Raji (cell line): ENCODE data around the gene SLC28A1.

ENCODE experiments used
- POLR2A ChIP-seq: IDR thresholded peaks from 2 replicates; pipeline ENCODE4 v1.6.1; 2011; ENCODE audit warnings: low read depth, low read length, control low read depth; ENCODE audit not compliant: insufficient read depth

The SLC28A1 gene

GRCh38 chr15:84934942-84935729, 50.7 kb downstream of the SLC28A1 start:
- no peak for TF ChIP-seq POLR2A

GRCh38 chr15:84937144-84937543, 52.7 kb downstream of the SLC28A1 start:
- no peak for TF ChIP-seq POLR2A

GRCh38 chr15:84938726-84939125, 54.3 kb downstream of the SLC28A1 start:
- TF ChIP-seq POLR2A: no peak

DNA sequence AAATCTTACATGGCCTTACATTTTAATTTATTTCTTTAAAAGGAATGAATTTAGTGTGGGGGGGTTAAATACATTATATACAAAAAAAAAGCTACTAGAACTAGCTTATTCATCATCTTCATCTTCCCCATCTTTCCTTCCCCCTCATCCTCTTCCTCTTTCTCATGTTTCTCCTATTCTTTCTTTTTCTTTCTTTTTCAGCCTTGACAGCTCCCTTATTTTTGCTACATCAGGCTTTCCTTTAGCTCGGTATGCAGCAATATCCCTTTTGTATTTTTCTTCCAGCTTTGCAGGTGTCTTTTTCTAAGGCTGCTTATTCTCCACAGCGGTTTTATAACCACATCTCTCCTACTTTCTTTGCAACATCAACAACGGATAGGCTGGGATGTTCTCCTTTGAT, 55.9 kb downstream of the SLC28A1 start:
- no peak for TF ChIP-seq POLR2A

- no peak for TF ChIP-seq POLR2A
These were observed 58.0 kb downstream of the SLC28A1 start for GRCh38 chr15:84942456-84942855.

DNA sequence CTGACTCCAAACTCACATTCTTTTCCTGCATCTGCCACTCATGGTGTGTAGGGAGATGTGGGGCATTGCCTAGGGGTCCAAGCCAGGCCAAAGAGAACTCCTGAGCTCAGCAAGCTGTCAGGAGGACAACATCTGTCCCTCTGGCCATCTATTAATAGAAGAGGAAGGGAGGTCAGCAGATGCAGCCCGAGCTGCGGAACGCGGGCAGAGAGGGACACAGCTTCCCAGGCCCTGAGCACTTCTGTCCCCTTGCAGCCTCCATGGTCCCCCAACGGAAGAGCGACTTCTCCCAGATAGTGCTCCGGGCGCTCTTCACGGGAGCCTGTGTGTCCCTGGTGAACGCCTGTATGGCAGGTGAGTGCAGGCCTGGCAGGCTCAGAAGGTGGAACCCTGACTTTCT, 59.8 kb downstream of the SLC28A1 start:
- TF ChIP-seq POLR2A: no peak

DNA sequence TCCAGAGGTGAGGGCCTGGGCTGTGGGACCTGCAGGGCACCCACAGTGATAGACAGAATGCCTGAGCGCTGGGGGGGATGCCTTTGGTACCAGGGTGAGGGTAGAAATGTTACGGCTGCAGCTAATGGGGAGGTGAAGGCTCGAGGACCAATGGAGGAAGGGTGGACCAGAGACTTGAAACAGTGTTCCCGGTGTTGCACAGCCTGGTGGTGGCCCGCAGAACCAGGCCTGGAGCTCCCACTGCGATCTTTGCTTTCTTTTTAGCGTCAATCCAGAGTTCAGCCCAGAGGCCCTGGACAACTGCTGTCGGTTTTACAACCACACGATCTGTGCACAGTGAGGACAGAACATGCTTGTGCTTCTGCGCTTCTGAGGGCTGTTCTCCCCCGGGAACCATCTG, 60.4 kb downstream of the SLC28A1 start:
- no peak for TF ChIP-seq POLR2A

DNA sequence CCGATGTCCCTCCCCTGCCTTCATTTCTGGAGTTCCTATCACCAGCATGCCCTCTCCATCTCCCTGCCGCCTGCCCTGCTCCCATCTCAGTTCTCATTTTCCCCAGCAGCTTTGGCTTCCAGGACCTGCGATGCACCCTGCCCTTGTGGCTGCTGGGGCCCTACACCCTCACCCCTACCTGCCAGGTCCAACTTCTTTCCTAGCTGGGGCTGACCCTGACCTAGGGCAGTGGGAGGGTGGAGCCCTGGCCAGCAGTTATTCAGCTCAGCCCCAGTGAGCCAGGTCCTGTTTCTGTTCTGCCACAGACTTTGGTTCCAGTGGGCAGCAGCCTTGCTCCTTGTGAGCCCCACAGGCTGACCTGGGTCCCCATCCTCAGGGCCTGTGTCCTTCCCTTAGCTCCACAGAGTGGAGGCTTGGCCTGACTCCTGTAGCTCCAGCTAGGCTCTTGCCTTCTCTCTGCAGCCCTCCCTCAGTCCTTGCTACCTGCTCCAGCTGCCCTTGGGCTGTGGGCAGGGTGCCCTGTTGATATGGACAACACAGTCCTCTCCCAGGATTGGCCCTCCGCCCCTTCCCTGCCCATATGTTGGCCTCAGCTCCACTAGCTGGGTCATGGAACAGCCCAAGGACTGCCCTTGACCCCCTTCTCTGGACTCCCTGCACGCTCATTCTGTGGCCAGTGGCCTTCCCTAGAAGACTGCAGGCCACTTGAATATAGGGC, 62.5 kb downstream of the SLC28A1 start:
- no peak for TF ChIP-seq POLR2A

GRCh38 chr15:84947947-84948830, 63.7 kb downstream of the SLC28A1 start:
- TF ChIP-seq POLR2A: no peak

- no peak for TF ChIP-seq POLR2A
These were observed 64.6 kb downstream of the SLC28A1 start for GRCh38 chr15:84949043-84949442.

GRCh38 chr15:84949845-84950569, 65.5 kb downstream of the SLC28A1 start:
- TF ChIP-seq POLR2A: no peak

DNA sequence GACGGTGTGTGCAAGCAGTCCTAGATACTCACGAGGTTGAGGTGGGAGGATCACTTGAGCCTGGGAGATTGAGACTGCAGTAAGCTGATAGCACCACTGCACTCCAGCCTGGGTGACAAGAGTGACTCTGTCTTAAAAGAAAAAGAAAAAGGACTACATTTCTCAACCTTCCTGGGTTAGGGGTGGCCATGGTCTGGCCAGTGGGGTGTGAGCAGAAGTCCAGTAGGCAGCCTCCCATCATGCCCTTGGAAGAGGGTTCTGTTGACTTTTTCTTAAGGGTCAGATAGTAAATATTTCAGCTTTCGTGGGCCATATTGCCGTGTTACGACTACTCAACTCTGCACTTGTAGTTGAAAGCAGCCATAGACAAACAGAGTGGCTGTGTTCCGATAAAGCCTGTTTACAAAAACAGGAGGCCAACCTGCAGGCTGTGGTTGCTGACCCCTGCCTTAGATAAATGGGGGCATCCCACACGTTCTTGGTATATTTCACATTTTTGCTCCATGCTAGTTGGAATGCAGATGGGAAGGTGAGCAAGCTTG, 66.2 kb downstream of the SLC28A1 start:
- TF ChIP-seq POLR2A: no peak

DNA sequence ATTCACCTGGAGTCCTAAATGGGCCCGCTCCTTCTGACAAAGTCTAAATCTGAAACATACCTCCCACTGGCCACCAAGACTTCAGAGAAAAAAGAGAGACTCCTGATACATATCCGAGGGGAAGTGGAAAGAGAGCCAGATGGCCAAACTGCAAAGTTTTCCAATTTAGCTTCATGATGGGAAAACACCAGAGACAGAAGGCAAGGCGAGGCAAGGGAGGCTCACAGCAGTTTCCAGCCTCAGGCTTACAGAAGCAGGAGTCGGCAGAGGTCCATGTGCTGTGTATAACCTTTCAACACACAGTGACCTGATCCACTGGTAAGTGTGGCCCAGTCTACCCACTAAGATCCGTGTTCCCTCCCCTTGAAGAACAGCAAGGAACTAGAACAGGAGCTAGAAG, 67.3 kb downstream of the SLC28A1 start:
- TF ChIP-seq POLR2A: no peak

GRCh38 chr15:84953136-84953535, 68.7 kb downstream of the SLC28A1 start:
- TF ChIP-seq POLR2A: no peak

GRCh38 chr15:84953726-84954125, 69.3 kb downstream of the SLC28A1 start:
- no peak for TF ChIP-seq POLR2A
